ENCODE data around the gene ING3. TPM values are rescaled to one million over a fixed set of nuclear protein-coding genes. Genes with fewer than 3 reads are reported as not detected.
"Not testable (repeated sequence)": the region's sequence is repeated elsewhere in the genome, so short reads cannot be mapped to it uniquely, and the experiment has no call there.

ING3 gene
- polyA plus RNA-seq, 3 donors = 22.3 to 26.9 (median 25.9) TPM

GRCh38 chr7:121002757-121003200, 52.2 kb downstream of the ING3 start:
- no peak overlapping the region for H3K4me3 Mint-ChIP-seq
- H2AFZ ChIP-seq (ENCODE audit: insufficient read depth, low read depth, low read length, poor library complexity, severe bottlenecking) = no peak overlapping the region
- peaks cover 4 to 7% of the 10 kb centered on the region in 2 donors for H3K36me3 Mint-ChIP-seq
- no peak for DNase-seq
- peaks cover 2 to 10% (median 3%) of the 10 kb centered on the region in 3 donors for H3K27me3 Mint-ChIP-seq (ENCODE audit: low read depth in 3 of 3)
- WGBS (ENCODE audit: insufficient coverage) = 81% methylated on average over 3 of the region's 5 CpGs
- H3K9me3 Mint-ChIP-seq = peaks cover 0 to 2% (median 0%) of the 10 kb centered on the region in 7 donors
- intact Hi-C loops (cut with micrococcal nuclease) = no loop called here
- H3K9me3 ChIP-seq (replicated peaks in 1 of 2; ENCODE audit: control insufficient read depth in 1 of 2, insufficient read depth in 1 of 2, low read length in 2 of 2) = no peaks in the 10 kb centered on the region
- no peak overlapping the region for H3K9ac ChIP-seq (ENCODE audit: insufficient read depth, low read length, poor library complexity, severe bottlenecking)
- no peak overlapping the region for H3K27ac ChIP-seq (ENCODE audit: low read depth in 1 of 2, low read length in 2 of 2)
- H3K27ac Mint-ChIP-seq = no peak overlapping the region
- no peaks in the 10 kb centered on the region for H3K79me2 ChIP-seq (ENCODE audit: insufficient read depth, low read length)
- H3K4me3 ChIP-seq (replicated peaks in 1 of 3; ENCODE audit: low read depth in 2 of 3, low read length in 3 of 3) = no peak overlapping the region
- H3K4me1 ChIP-seq (ENCODE audit: control insufficient read depth in 1 of 2, insufficient read depth in 2 of 2, low read length in 2 of 2) = peaks cover 38 to 53% of the 10 kb centered on the region in 2 donors
- no peaks in the 10 kb centered on the region for H3K36me3 ChIP-seq (replicated peaks in 1 of 2; ENCODE audit: control insufficient read depth in 1 of 2, insufficient read depth in 2 of 2, low read length in 2 of 2)
- H3K4me1 Mint-ChIP-seq = peaks cover 53% of the 10 kb centered on the region
- no peak overlapping the region for H3K4me2 ChIP-seq (replicated peaks; ENCODE audit: extremely low read depth, low read length, poor library complexity, severe bottlenecking)
- no peaks in the 10 kb centered on the region for H4K20me1 ChIP-seq (ENCODE audit: insufficient read depth, low read length)
- TF ChIP-seq CTCF (IDR thresholded peaks at IDR 0.05) = no peak
- H3K27me3 ChIP-seq (ENCODE audit: control insufficient read depth in 2 of 2, insufficient read depth in 2 of 2, low read length in 2 of 2) = peaks cover 0 to 2% of the 10 kb centered on the region in 2 donors

GRCh38 chr7:121003986-121004685, 53.6 kb downstream of the ING3 start:
- Histone ChIP-seq H3K36me3 (replicated peaks in 1 of 2; ENCODE audit: control insufficient read depth in 1 of 2, insufficient read depth in 2 of 2, low read length in 2 of 2) (no peaks in the 10 kb centered on the region), H3K79me2 (ENCODE audit: insufficient read depth, low read length) (no peaks in the 10 kb centered on the region), H3K4me1 (ENCODE audit: control insufficient read depth in 1 of 2, insufficient read depth in 2 of 2, low read length in 2 of 2) (peaks cover 25 to 40% of the 10 kb centered on the region in 2 donors), H3K27ac (ENCODE audit: low read depth in 1 of 2, low read length in 2 of 2) (no peak overlapping the region), H2AFZ (ENCODE audit: insufficient read depth, low read depth, low read length, poor library complexity, severe bottlenecking) (no peak overlapping the region), H3K9me3 (replicated peaks in 1 of 2; ENCODE audit: control insufficient read depth in 1 of 2, insufficient read depth in 1 of 2, low read length in 2 of 2) (no peaks in the 10 kb centered on the region), H3K27me3 (ENCODE audit: control insufficient read depth in 2 of 2, insufficient read depth in 2 of 2, low read length in 2 of 2) (peaks cover 0 to 2% of the 10 kb centered on the region in 2 donors), H3K4me2 (replicated peaks; ENCODE audit: extremely low read depth, low read length, poor library complexity, severe bottlenecking) (no peak overlapping the region), H3K4me3 (replicated peaks in 1 of 3; ENCODE audit: low read depth in 2 of 3, low read length in 3 of 3) (no peak overlapping the region), H4K20me1 (ENCODE audit: insufficient read depth, low read length) (no peaks in the 10 kb centered on the region), H3K9ac (ENCODE audit: insufficient read depth, low read length, poor library complexity, severe bottlenecking) (no peak overlapping the region)
- H3K27me3 Mint-ChIP-seq (ENCODE audit: low read depth in 3 of 3) = peaks cover 1 to 10% (median 2%) of the 10 kb centered on the region in 3 donors
- H3K36me3 Mint-ChIP-seq = peaks cover 4 to 7% of the 10 kb centered on the region in 2 donors
- no peak for DNase-seq
- H3K9me3 Mint-ChIP-seq = peaks cover 0 to 2% (median 0%) of the 10 kb centered on the region in 7 donors
- TF ChIP-seq CTCF (IDR thresholded peaks at IDR 0.05) = no peak
- H3K4me3 Mint-ChIP-seq = peak overlapping the region in 1 of 2 donors; percentile 1
- peaks cover 41% of the 10 kb centered on the region for H3K4me1 Mint-ChIP-seq
- no peak overlapping the region for H3K27ac Mint-ChIP-seq
- intact Hi-C loops (cut with micrococcal nuclease) = no loop called here
- WGBS (ENCODE audit: insufficient coverage) = 92% methylated on average over 4 of the region's 5 CpGs

GRCh38 chr7:121005058-121005457, 54.5 kb downstream of the ING3 start:
- H3K27me3 ChIP-seq (ENCODE audit: control insufficient read depth in 2 of 2, insufficient read depth in 2 of 2, low read length in 2 of 2); H2AFZ ChIP-seq (ENCODE audit: insufficient read depth, low read depth, low read length, poor library complexity, severe bottlenecking); H3K4me3 ChIP-seq (replicated peaks in 1 of 3; ENCODE audit: low read depth in 2 of 3, low read length in 3 of 3); H3K9ac ChIP-seq (ENCODE audit: insufficient read depth, low read length, poor library complexity, severe bottlenecking); H4K20me1 ChIP-seq (ENCODE audit: insufficient read depth, low read length); H3K36me3 Mint-ChIP-seq; H3K9me3 ChIP-seq (replicated peaks in 1 of 2; ENCODE audit: control insufficient read depth in 1 of 2, insufficient read depth in 1 of 2, low read length in 2 of 2); H3K27ac Mint-ChIP-seq; DNase-seq; H3K79me2 ChIP-seq (ENCODE audit: insufficient read depth, low read length); H3K36me3 ChIP-seq (replicated peaks in 1 of 2; ENCODE audit: control insufficient read depth in 1 of 2, insufficient read depth in 2 of 2, low read length in 2 of 2); H3K4me3 Mint-ChIP-seq; H3K27ac ChIP-seq (ENCODE audit: low read depth in 1 of 2, low read length in 2 of 2); H3K4me2 ChIP-seq (replicated peaks; ENCODE audit: extremely low read depth, low read length, poor library complexity, severe bottlenecking); intact Hi-C loops (cut with micrococcal nuclease); H3K9me3 Mint-ChIP-seq: not testable (repeated sequence)
- peaks cover 17 to 31% of the 10 kb centered on the region in 2 donors for H3K4me1 ChIP-seq (ENCODE audit: control insufficient read depth in 1 of 2, insufficient read depth in 2 of 2, low read length in 2 of 2)
- WGBS (ENCODE audit: insufficient coverage) = no CpG with 5 or more reads among the region's 4 CpGs
- Mint-ChIP-seq H3K27me3 (ENCODE audit: low read depth in 3 of 3) (peaks cover 1 to 10% (median 2%) of the 10 kb centered on the region in 3 donors), H3K4me1 (peaks cover 33% of the 10 kb centered on the region)
